Gastroesophageal sphincter (tissue), 3 donors: ENCODE results near the gene SYNCRIP.

Experiments
- CTCF ChIP-seq, 4 experiments: fragments of 200-600 bp in 2 of 4; fragments of 450-650 bp in 2 of 4; sonication (generic) in 1 of 4; IDR thresholded peaks; one replicate each; pipeline ENCODE4 v1.5.1; 2017 to 2019; ENCODE audit warnings: antibody characterized with exemption in 4 of 4, mild to moderate bottlenecking in 2 of 4, moderate library complexity in 2 of 4
- POLR2A ChIP-seq, 2 donors: fragments of 450-650 bp; IDR thresholded peaks; one replicate each; pipeline ENCODE4 v1.6.1; 2017; ENCODE audit warnings: antibody characterized with exemption in 2 of 2, mild to moderate bottlenecking in 2 of 2, moderate library complexity in 1 of 2

- TF ChIP-seq POLR2A (IDR thresholded peaks at IDR 0.05) = no peak
- no peak for TF ChIP-seq CTCF (IDR thresholded peaks at IDR 0.05)
These were observed 1.9 kb downstream of the SYNCRIP start for GRCh38 chr6:85640821-85641220.
